GOT3 (cell line): ENCODE data around the gene LZTR1.

Source experiments
- DNase-seq: peaks from one replicate; lab custom pipeline; 2025; ENCODE audit warnings: mixed read lengths; lab: John Stamatoyannopoulos, UW

The LZTR1 gene

GRCh38 chr22:20980938-20981722 is 967 bp upstream of the LZTR1 start:
- no peak for DNase-seq

- no peak for DNase-seq
These were observed 426 bp downstream of the LZTR1 start for GRCh38 chr22:20982563-20982882.

- DNase-seq = no peak
These were observed 1.1 kb downstream of the LZTR1 start for GRCh38 chr22:20983081-20983771.

- no peak for DNase-seq
These were observed 3.6 kb downstream of the LZTR1 start for GRCh38 chr22:20985720-20986119.

- no peak for DNase-seq
These were observed 4.3 kb downstream of the LZTR1 start for GRCh38 chr22:20986365-20986764.

GRCh38 chr22:20987375-20987774 is 5.3 kb downstream of the LZTR1 start:
- DNase-seq = no peak

GRCh38 chr22:20988573-20989322 is 6.7 kb downstream of the LZTR1 start:
- no peak for DNase-seq

- DNase-seq = no peak
These were observed 7.4 kb downstream of the LZTR1 start for GRCh38 chr22:20989323-20990138.

GRCh38 chr22:20990184-20991180 is 8.4 kb downstream of the LZTR1 start:
- DNase-seq = no peak

- no peak for DNase-seq
These were observed 9.4 kb downstream of the LZTR1 start for GRCh38 chr22:20991252-20992055.

- no peak for DNase-seq
These were observed 10.0 kb downstream of the LZTR1 start for GRCh38 chr22:20992056-20992442.

GRCh38 chr22:20992456-20993303 is 10.6 kb downstream of the LZTR1 start:
- no peak for DNase-seq

- DNase-seq = no peak
These were observed 11.4 kb downstream of the LZTR1 start for GRCh38 chr22:20993304-20994127.

- DNase-seq = no peak
These were observed 12.2 kb downstream of the LZTR1 start for GRCh38 chr22:20994128-20994901.

- DNase-seq = no peak
These were observed 12.8 kb downstream of the LZTR1 start for GRCh38 chr22:20994902-20995241.

- no peak for DNase-seq
These were observed 13.4 kb downstream of the LZTR1 start for GRCh38 chr22:20995329-20996030.

- DNase-seq = no peak
These were observed 13.9 kb downstream of the LZTR1 start for GRCh38 chr22:20996031-20996410.
